Activated B cell treated with CpG ODN at 0.5 μM for 24 hours (primary cell): Measurements from ENCODE around the gene DRC1. TPM values are rescaled to one million over a fixed set of nuclear protein-coding genes. Genes with fewer than 3 reads are reported as not detected.

Experiments
- ATAC-seq: fragments of 200-7000 bp; cut with Tn5 transposase; one replicate; pipeline ENCODE4 v1.10.0; 2021; ENCODE audit warnings: low read depth, mild to moderate bottlenecking, moderate library complexity
- CTCF ChIA-PET: fragments of 350-600 bp; sonication (Branson Sonifier 250); formaldehyde crosslinking; loops from one replicate; lab custom pipeline; 2021; ENCODE audit warnings: antibody characterized with exemption; lab: Charles Lee
- POLR2A ChIA-PET: fragments of 350-600 bp; sonication (Branson Sonifier 250); formaldehyde crosslinking; loops from one replicate; lab custom pipeline; 2021; ENCODE audit warnings: antibody characterized with exemption; lab: Charles Lee
- DNase-seq: peaks from one replicate; pipeline ENCODE4 v3.0.0; 2022
- H3K27ac Mint-ChIP-seq: one replicate; pipeline ENCODE4 v1.8.0; 2020; ENCODE audit warnings: mixed read lengths
- H3K27me3 Mint-ChIP-seq: one replicate; pipeline ENCODE4 v1.8.0; 2021; ENCODE audit warnings: mixed read lengths
- H3K36me3 Mint-ChIP-seq: one replicate; pipeline ENCODE4 v1.8.0; 2021; ENCODE audit warnings: low read depth, mixed read lengths
- H3K4me1 Mint-ChIP-seq: one replicate; pipeline ENCODE4 v1.8.0; 2021; ENCODE audit warnings: mixed read lengths
- H3K4me3 Mint-ChIP-seq: one replicate; pipeline ENCODE4 v1.8.0; 2020; ENCODE audit warnings: mild to moderate bottlenecking, mixed read lengths
- H3K9me3 Mint-ChIP-seq: one replicate; pipeline ENCODE4 v1.8.0; 2020; ENCODE audit warnings: mixed read lengths
- intact Hi-C: fragments of 100-400 bp; cut with micrococcal nuclease; formaldehyde crosslinking; loops from one replicate; pipeline ENCODE4 v1.15.1; 2024
- total RNA-seq: library from RNA; stranded (reverse); gene quantifications from 2 replicates; pipeline ENCODE4 v1.2.3, GENCODE V29; 2022
- TF ChIP-seq, protein P1 (sequence below): fragments of 200-600 bp; IDR thresholded peaks from one replicate; pipeline ENCODE4 v1.8.0; 2022; ENCODE audit warnings: antibody characterized with exemption, mild to moderate bottlenecking

DRC1 gene
- total RNA-seq, 1 donor from 2014 or later: not detected

DNA sequence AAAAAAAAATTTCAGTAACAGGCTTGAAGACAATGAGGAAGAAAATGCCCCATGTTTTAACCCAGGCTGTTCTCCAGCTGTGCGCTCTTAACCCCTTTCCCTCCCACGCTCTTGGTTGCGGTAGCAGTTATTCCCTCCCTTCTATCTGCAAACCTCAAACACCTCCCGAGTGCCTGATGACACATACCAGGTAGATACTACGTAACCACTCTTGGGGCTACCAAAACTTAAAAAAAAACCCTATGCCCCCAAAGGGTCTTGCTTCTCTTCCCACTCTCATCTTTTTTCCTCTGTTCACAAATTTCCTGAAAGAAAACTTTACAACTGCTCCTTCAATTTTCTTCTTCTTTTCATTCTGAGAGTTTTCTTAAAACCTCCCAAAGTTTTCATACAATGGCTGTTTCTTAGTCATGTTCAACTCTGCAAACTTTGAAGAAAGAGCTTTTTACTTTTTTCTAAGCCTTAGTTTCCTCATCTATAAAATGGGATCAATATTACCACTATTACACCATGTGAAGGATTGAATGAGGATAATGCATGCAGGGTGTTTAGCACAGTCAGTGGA is 4.9 kb upstream of the DRC1 start:
- ChIA-PET CTCF (interaction anchor here (0.6 kb wide), 1 partner anchor 36 kb away, joined by 3 read pairs; no protein-coding TSS in a partner anchor), POLR2A (no interaction called here)
- intact Hi-C loops: no loop called here
- Mint-ChIP-seq H3K27me3 (no peaks in the 10 kb centered on the region), H3K4me3 (no peak overlapping the region), H3K36me3 (peaks cover 29% of the 10 kb centered on the region), H3K9me3 (no peaks in the 10 kb centered on the region), H3K27ac (no peak overlapping the region), H3K4me1 (no peaks in the 10 kb centered on the region)
- ATAC-seq (no peak), DNase-seq (no peak)
- TF ChIP-seq, protein P1, sequence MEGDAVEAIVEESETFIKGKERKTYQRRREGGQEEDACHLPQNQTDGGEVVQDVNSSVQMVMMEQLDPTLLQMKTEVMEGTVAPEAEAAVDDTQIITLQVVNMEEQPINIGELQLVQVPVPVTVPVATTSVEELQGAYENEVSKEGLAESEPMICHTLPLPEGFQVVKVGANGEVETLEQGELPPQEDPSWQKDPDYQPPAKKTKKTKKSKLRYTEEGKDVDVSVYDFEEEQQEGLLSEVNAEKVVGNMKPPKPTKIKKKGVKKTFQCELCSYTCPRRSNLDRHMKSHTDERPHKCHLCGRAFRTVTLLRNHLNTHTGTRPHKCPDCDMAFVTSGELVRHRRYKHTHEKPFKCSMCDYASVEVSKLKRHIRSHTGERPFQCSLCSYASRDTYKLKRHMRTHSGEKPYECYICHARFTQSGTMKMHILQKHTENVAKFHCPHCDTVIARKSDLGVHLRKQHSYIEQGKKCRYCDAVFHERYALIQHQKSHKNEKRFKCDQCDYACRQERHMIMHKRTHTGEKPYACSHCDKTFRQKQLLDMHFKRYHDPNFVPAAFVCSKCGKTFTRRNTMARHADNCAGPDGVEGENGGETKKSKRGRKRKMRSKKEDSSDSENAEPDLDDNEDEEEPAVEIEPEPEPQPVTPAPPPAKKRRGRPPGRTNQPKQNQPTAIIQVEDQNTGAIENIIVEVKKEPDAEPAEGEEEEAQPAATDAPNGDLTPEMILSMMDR: no peak

DNA sequence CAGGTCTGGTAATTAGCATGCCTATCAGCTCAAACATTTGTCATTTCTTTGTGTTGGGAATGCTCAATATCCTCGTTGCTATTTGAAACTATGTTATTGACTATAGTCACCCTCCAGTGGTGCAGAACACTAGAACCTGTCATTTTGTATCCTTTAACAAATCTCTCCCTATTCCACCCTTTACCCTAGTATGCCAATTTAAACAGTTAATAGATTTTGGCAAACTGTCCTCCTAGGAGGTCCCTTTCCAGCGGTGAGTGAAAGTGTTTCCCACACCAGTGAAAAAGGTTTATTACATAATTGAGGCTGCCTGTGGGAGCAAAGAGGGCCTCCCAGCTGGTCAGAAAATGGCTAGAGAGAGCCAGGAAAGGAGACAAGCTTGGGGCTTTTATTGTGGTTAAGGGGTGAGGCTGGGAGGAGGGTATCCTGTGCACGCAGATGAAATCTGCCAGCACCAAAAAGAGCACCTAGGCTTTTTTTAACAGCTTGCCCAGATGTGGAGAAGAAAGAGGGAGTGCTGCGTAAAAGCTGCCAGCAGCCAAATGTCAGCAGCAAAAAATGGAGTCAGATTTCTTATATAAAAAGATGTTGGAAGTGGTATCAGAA is 1.8 kb upstream of the DRC1 start:
- Mint-ChIP-seq H3K36me3 (peaks cover 14% of the 10 kb centered on the region), H3K9me3 (no peaks in the 10 kb centered on the region), H3K27ac (no peak overlapping the region), H3K4me1 (no peaks in the 10 kb centered on the region), H3K27me3 (peaks cover 6% of the 10 kb centered on the region), H3K4me3 (no peak overlapping the region)
- TF ChIP-seq, protein P1: no peak
- no peak for ATAC-seq
- POLR2A ChIA-PET: no interaction called here
- CTCF ChIA-PET: no interaction called here
- intact Hi-C loops: no loop called here
- no peak for DNase-seq

DNA sequence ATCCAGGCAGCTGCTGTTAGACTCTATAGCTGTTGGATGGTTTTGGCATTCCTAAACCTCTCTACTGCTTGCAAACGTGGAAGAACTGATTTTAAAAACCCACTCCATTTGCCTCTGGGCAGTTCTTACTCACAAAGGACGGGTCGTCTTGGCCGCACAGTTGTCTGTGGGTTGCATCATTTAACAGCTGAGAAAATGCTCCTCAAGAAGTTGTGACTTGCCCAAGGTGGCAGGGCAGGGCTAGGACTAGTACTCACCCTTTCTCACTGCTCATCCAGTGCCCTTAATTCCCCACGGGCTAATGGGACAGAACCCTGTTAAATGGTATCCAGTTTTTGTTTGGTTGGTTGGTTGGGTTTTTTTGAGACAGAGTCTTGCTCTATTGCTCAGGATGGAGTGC is 997 bp upstream of the DRC1 start:
- Mint-ChIP-seq H3K27ac (no peak overlapping the region), H3K36me3 (peaks cover 8% of the 10 kb centered on the region), H3K4me1 (no peaks in the 10 kb centered on the region), H3K9me3 (no peaks in the 10 kb centered on the region), H3K27me3 (peaks cover 6% of the 10 kb centered on the region), H3K4me3 (no peak overlapping the region)
- intact Hi-C loops: no loop called here
- no peak for DNase-seq
- ChIA-PET CTCF (no interaction called here), POLR2A (no interaction called here)
- TF ChIP-seq, protein P1: no peak
- ATAC-seq: no peak

DNA sequence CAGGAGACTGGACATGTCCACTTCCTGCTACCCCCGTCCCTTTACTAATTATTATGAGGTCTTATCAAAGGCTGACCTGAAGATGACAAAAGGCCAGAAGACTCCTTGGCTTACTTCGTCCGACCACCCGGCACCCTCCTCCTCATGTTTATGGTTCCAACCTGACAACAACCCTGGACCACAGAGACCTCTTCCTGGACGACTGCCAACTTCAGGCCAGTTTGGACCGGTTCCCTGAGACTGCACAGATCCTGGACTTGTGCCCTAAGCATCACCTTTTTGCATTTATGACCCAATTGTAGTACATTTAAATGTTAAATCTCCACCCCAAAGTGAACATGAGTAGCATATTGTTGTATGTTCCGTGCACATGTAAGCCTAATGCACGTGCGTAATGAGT is 5.8 kb downstream of the DRC1 start:
- no peak for DNase-seq
- ChIA-PET CTCF (no interaction called here), POLR2A (no interaction called here)
- Mint-ChIP-seq H3K27me3 (peaks cover 15% of the 10 kb centered on the region), H3K4me3 (no peak overlapping the region), H3K4me1 (peaks cover 8% of the 10 kb centered on the region), H3K36me3 (no peaks in the 10 kb centered on the region), H3K9me3 (no peaks in the 10 kb centered on the region), H3K27ac (no peak overlapping the region)
- intact Hi-C loops: no loop called here
- ATAC-seq: no peak
- TF ChIP-seq, protein P1: no peak

DNA sequence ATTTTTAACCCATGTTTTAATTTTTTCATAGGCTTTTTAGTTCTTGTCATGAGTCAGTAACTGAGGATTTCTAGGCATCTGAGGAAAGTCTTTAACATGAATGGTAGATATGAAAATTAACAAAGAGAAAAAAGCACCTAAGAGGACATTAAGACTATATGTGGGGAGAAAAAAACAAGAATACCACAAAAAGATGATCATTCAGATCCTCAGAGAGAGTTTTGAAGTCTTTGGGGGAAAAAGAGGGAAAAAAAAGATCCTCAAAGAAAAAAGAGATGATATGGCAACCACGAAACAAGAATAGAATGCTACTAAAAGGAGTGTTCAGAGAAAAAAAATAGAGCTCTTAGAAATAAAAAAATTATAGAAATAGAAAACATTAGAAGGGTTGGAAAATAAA is 8.1 kb downstream of the DRC1 start:
- POLR2A ChIA-PET: no interaction called here
- intact Hi-C loops: no loop called here

More for the DNA sequence above, 8.1 kb downstream of the DRC1 start:
- TF ChIP-seq, protein P1: no peak
- Mint-ChIP-seq H3K27me3 (peaks cover 13% of the 10 kb centered on the region), H3K4me3 (no peak overlapping the region), H3K36me3 (no peaks in the 10 kb centered on the region), H3K9me3 (no peaks in the 10 kb centered on the region), H3K4me1 (peaks cover 8% of the 10 kb centered on the region), H3K27ac (no peak overlapping the region)
- ATAC-seq (no peak), DNase-seq (no peak)
- CTCF ChIA-PET: no interaction called here
